Skeletal muscle tissue (tissue), 4 donors: ENCODE measurements around the gene OR4D2. TPM values are rescaled to one million over a fixed set of nuclear protein-coding genes. Genes with fewer than 3 reads are reported as not detected.
"Not testable (repeated sequence)": the region's sequence is repeated elsewhere in the genome, so short reads cannot be mapped to it uniquely, and the experiment has no call there.

ENCODE experiments used
- H3K27ac ChIP-seq: one replicate; pipeline ENCODE4 v1.7.0; 2013; ENCODE audit warnings: mild to moderate bottlenecking, low read depth, low read length, inconsistent platforms
- H3K27me3 ChIP-seq, 3 donors: one replicate each; pipeline ENCODE4 v1.7.0; 2013; ENCODE audit warnings: low read length in 3 of 3; ENCODE audit not compliant: control insufficient read depth in 3 of 3, insufficient read depth in 3 of 3
- H3K36me3 ChIP-seq, 3 donors: one replicate each; pipeline ENCODE4 v1.7.0; 2013; ENCODE audit warnings: low read length in 3 of 3; ENCODE audit not compliant: control insufficient read depth in 3 of 3, insufficient read depth in 3 of 3
- H3K4me1 ChIP-seq, 3 donors: one replicate each; pipeline ENCODE4 v1.7.0; 2013; ENCODE audit warnings: low read length in 3 of 3, mild to moderate bottlenecking in 3 of 3; ENCODE audit not compliant: control insufficient read depth in 3 of 3, insufficient read depth in 3 of 3
- H3K4me3 ChIP-seq, 3 donors: one replicate each; pipeline ENCODE4 v1.7.0; 2013; ENCODE audit warnings: low read length in 3 of 3
- H3K9ac ChIP-seq, 3 donors: one replicate each; pipeline ENCODE4 v1.7.0; 2013; ENCODE audit warnings: low read length in 3 of 3, mild to moderate bottlenecking in 3 of 3, moderate library complexity in 2 of 3, low read depth in 1 of 3
- H3K9me3 ChIP-seq, 3 donors: one replicate each; pipeline ENCODE4 v1.7.0; 2013; ENCODE audit warnings: low read length in 3 of 3; ENCODE audit not compliant: control insufficient read depth in 3 of 3
- total RNA-seq: library from RNA; depleted of rRNA; stranded (reverse); fragments of >200 nt; gene quantifications from one replicate; pipeline ENCODE4 v1.2.3, GENCODE V29; 2014
- donor health status: Osteomylitis.

OR4D2 gene
- not detected for total RNA-seq

GRCh38 chr17:58166682-58167081 lies at the start of gene OR4D2:
OR4D2 (plus strand) TSS chr17:58166982; CDS start chr17:58169656, 2,674 bp downstream.
- Histone ChIP-seq H3K27me3 (peaks cover 3 to 19% (median 6%) of the 10 kb centered on the region in 3 donors), H3K36me3 (no peaks in the 10 kb centered on the region), H3K4me3 (no peak within 1 kb of the TSS), H3K9ac (no peak within 1 kb of the TSS), H3K4me1 (no peaks in the 10 kb centered on the region), H3K9me3 (no peaks in the 10 kb centered on the region), H3K27ac (no peak within 1 kb of the TSS)

- Histone ChIP-seq H3K9me3 (no peaks in the 10 kb centered on the region), H3K27me3 (peaks cover 5 to 10% (median 7%) of the 10 kb centered on the region in 3 donors), H3K27ac (no peak overlapping the region), H3K9ac (no peak overlapping the region), H3K4me3 (no peak overlapping the region), H3K36me3 (no peaks in the 10 kb centered on the region), H3K4me1 (peaks cover 0 to 5% (median 4%) of the 10 kb centered on the region in 3 donors)
Observed at GRCh38 chr17:58117382-58117781, 49.4 kb upstream of the OR4D2 start.

- no peaks in the 10 kb centered on the region for H3K9me3 ChIP-seq
- H3K9ac ChIP-seq, result no peak overlapping the region
- no peak overlapping the region for H3K27ac ChIP-seq
- no peak overlapping the region for H3K4me3 ChIP-seq
- H3K36me3 ChIP-seq, result no peaks in the 10 kb centered on the region
- H3K4me1 ChIP-seq, result no peaks in the 10 kb centered on the region
- H3K27me3 ChIP-seq, result peaks cover 5 to 10% (median 7%) of the 10 kb centered on the region in 3 donors
Observed at GRCh38 chr17:58119491-58119890, 47.3 kb upstream of the OR4D2 start.

GRCh38 chr17:58120195-58120822 lies 46.5 kb upstream of the OR4D2 start:
- peaks cover 5 to 10% (median 7%) of the 10 kb centered on the region in 3 donors for H3K27me3 ChIP-seq
- no peak overlapping the region for H3K4me3 ChIP-seq
- H3K4me1 ChIP-seq, result no peaks in the 10 kb centered on the region
- no peaks in the 10 kb centered on the region for H3K9me3 ChIP-seq
- no peak overlapping the region for H3K27ac ChIP-seq
- no peak overlapping the region for H3K9ac ChIP-seq
- no peaks in the 10 kb centered on the region for H3K36me3 ChIP-seq

GRCh38 chr17:58121925-58122324 lies 44.9 kb upstream of the OR4D2 start:
- Histone ChIP-seq H3K4me3 (no peak overlapping the region), H3K9me3 (no peaks in the 10 kb centered on the region), H3K27me3 (peaks cover 0 to 3% (median 0%) of the 10 kb centered on the region in 3 donors), H3K27ac (no peak overlapping the region), H3K4me1 (no peaks in the 10 kb centered on the region), H3K9ac (no peak overlapping the region), H3K36me3 (no peaks in the 10 kb centered on the region)

- Histone ChIP-seq H3K27me3 (peaks cover 0 to 3% (median 2%) of the 10 kb centered on the region in 3 donors), H3K9ac (no peak overlapping the region)
Observed at GRCh38 chr17:58127846-58128245, 38.9 kb upstream of the OR4D2 start.

GRCh38 chr17:58132697-58133096 lies 34.1 kb upstream of the OR4D2 start:
- H3K36me3 ChIP-seq, H3K9me3 ChIP-seq, H3K9ac ChIP-seq, H3K27ac ChIP-seq, H3K4me3 ChIP-seq, H3K4me1 ChIP-seq: not testable (repeated sequence)
- peaks cover 2 to 19% (median 11%) of the 10 kb centered on the region in 3 donors for H3K27me3 ChIP-seq

More at GRCh38 chr17:58127846-58128245, 38.9 kb upstream of the OR4D2 start:
- no peaks in the 10 kb centered on the region for H3K36me3 ChIP-seq
- no peak overlapping the region for H3K4me3 ChIP-seq
- H3K9me3 ChIP-seq, result no peaks in the 10 kb centered on the region
- no peaks in the 10 kb centered on the region for H3K4me1 ChIP-seq
- H3K27ac ChIP-seq, result no peak overlapping the region

- H3K27ac ChIP-seq, result no peak overlapping the region
- H3K4me1 ChIP-seq, result no peaks in the 10 kb centered on the region
- no peak overlapping the region for H3K4me3 ChIP-seq
Observed at GRCh38 chr17:58136669-58137279, 30.0 kb upstream of the OR4D2 start.

GRCh38 chr17:58141505-58141904 lies 25.3 kb upstream of the OR4D2 start:
- Histone ChIP-seq H3K27ac (no peak overlapping the region), H3K9me3 (peaks cover 0 to 7% (median 0%) of the 10 kb centered on the region in 3 donors), H3K4me1 (no peaks in the 10 kb centered on the region), H3K36me3 (no peaks in the 10 kb centered on the region), H3K9ac (no peak overlapping the region), H3K27me3 (peaks cover 0 to 16% (median 3%) of the 10 kb centered on the region in 3 donors), H3K4me3 (no peak overlapping the region)

More at GRCh38 chr17:58136669-58137279, 30.0 kb upstream of the OR4D2 start:
- no peak overlapping the region for H3K9ac ChIP-seq
- H3K9me3 ChIP-seq, result peaks cover 0 to 4% (median 0%) of the 10 kb centered on the region in 3 donors
- H3K36me3 ChIP-seq, result no peaks in the 10 kb centered on the region
- peaks cover 0 to 24% (median 11%) of the 10 kb centered on the region in 3 donors for H3K27me3 ChIP-seq

GRCh38 chr17:58143335-58143734 lies 23.4 kb upstream of the OR4D2 start:
- not testable (repeated sequence) for H3K27ac ChIP-seq, H3K4me1 ChIP-seq, H3K36me3 ChIP-seq, H3K4me3 ChIP-seq, H3K27me3 ChIP-seq, H3K9ac ChIP-seq, H3K9me3 ChIP-seq
